GM18907 (cell line): Measurements from ENCODE around the gene SCN1A.
A peak's percentile ranks its signal among the peaks of the same experiment; 100 is the strongest.

Source experiments
- ATAC-seq: cut with Tn5 transposase; IDR thresholded peaks from one replicate; pipeline ENCODE4 v1.9.1; 2021; ENCODE audit warnings: mild to moderate bottlenecking, moderate library complexity; ENCODE audit not compliant: unreplicated experiment

Gene SCN1A

DNA sequence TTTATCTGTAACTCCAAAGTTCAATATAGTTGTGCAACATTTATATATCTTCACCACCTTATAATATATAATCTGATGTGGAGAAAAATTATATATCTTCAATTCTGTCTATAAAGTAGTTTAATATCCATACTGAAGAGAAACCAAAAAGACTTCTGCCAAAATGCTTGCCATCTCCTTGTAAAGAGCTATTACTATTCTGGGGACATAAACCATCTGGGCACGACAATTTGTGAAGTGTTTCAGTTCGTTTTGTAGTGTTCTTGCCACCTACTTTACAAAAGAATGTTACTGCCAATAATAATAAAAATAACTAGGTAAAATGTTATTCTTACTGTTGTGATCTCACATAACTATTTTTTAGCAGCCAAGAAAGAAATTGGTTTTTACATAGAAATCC, 45.1 kb downstream of the SCN1A start:
- no peak for ATAC-seq

DNA sequence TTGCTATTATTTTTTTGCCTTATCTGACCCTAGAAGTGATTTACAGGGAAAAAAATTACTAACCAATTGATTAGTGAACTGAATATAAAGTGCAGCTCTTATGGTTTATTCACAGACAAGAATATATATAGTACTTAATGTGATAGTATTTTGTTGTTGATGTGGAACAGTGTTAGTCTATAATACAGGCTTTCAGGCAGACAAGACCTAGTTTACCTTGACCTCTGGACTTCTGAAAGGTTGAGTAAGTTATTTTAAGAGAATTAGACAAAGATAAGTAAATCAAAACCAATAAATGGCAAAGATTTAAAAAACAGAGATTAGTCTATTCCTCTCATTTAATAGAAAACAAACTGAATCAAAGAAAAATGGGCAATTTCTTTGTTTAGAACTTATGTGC, 46.0 kb downstream of the SCN1A start:
- ATAC-seq: no peak

DNA sequence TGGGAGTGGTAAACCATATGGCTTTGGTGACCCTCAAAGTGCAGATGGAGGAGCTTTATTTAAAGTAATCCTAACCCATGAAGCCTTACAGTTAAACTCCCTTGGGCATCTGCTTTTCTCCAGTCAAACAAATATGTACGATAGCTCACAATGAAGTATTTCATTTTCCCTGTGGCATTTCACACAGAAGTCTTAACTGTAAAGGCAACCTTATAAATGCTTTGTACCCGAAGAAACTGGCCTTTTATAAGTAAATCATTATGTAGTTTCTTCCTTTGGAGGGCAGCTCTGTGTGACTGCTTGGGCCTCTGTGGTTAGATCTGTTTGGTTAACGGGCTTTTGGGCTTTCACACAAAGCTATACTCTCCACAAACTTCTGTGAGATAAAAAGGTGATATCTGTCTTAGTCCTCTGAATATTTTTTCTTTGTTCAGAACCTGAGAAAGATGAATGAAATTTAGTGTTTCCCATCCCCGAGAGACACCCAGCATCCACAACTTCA, 46.6 kb downstream of the SCN1A start:
- peak; percentile 71 for ATAC-seq

DNA sequence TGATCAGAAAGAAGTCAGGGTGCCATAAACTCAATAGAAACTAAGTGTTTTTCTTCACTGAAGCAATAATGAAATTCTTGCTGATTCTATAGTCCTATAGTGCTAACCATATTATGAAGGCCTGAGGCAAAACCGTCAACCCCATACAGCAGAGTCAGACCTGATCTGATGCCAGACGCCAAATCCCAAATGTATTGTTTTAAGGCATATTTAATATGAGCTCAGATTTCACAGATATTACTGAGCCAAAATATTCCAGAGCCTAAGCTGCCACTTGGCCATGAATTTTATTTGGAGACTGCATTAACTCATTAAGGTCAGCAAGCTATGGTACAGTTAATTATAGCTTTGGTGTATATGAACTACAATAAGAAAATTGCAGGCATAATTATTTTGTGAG, 53.4 kb downstream of the SCN1A start:
- ATAC-seq: no peak

DNA sequence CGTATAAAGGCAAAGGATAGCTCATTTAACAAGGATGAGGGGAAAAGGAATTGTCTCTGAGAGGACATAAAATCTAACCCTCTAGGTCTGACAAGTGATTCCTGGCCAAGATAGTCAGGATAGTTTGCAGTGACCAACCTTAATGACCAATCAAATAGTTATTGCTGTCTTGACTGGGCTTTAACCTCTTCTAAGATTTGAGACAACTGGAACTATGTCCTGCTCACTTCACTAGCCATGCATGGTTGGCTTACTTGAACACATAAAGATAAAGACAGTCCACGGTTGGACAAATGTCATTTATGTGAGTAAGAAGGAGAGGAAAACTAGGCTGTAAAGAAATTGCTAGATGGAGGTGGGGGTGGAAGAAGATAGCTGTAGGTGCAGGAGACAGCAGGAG, 53.8 kb downstream of the SCN1A start:
- ATAC-seq: no peak

DNA sequence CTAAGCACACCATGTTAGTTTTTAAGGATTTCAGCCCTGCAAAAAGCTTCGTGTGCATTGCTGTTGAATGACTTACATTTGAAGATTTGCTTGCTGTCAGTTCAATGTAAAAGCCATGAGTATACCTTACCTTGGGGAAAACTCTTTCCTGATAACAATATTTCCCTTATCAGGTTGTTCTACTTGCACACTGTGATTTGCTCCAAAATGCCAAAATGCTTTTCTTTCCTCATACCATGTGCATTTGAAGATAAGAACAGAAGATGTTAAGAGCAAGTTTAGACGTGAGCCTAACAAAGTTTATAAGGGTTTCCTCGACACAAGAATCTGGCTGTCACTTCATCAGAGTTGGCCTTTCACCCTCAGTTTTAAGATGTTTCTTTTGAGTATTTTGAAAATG, 57.6 kb downstream of the SCN1A start:
- no peak for ATAC-seq

DNA sequence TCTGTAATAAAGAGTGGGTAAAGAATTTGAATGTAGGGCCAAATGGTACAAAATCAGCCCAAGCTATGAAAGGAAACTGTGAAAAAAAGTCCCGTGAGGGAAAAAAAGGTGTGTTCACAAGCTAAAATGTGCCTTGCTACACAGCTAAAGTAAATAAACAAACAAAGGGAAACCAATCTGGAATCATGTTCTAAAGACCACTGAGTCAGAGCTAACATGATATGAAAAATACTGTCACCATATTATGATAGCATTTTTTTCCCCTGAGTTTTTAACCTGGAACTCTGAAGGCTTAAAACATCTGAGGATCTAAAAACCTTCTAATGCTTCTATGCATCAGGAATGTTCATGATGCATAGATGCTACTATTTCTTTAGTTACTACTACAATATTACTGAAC, 58.8 kb downstream of the SCN1A start:
- ATAC-seq: no peak

DNA sequence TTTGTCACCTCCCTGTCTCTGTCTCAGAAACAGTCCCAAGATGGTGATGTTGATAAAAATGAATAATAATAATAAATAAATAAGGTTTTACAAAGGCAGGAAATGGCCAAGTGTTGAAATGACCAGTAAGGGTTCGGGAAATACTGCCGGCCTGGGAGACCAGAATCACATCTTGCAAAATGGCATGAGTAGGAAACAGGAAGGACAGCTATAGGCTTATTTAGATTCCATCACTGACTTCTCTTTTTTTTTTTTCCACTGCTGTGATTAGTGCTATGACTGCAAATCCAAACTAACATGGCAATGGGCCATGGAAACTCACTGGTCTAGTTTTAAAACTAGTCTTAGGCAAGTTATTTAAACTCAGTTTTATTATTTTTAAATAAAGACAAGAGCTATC, 60.6 kb downstream of the SCN1A start:
- no peak for ATAC-seq

DNA sequence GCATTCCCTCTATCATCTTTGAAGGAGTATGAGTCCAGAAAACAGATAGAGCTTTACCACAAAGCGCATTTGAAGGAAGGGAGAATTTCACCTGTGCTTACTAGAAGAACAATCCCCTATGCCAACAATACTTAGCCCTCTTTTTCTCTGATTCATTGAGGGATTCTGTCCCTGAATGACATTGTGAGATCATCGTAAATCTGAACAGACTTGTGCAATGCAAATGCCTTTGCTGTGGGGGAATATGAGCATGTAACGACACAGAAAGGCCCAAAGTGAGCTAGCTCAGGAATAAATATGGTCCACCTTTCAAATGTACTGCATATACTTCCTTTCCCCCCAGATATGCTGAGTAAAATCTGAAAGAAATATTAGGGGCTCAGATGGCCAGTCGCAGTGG, 67.6 kb downstream of the SCN1A start:
- ATAC-seq: no peak

DNA sequence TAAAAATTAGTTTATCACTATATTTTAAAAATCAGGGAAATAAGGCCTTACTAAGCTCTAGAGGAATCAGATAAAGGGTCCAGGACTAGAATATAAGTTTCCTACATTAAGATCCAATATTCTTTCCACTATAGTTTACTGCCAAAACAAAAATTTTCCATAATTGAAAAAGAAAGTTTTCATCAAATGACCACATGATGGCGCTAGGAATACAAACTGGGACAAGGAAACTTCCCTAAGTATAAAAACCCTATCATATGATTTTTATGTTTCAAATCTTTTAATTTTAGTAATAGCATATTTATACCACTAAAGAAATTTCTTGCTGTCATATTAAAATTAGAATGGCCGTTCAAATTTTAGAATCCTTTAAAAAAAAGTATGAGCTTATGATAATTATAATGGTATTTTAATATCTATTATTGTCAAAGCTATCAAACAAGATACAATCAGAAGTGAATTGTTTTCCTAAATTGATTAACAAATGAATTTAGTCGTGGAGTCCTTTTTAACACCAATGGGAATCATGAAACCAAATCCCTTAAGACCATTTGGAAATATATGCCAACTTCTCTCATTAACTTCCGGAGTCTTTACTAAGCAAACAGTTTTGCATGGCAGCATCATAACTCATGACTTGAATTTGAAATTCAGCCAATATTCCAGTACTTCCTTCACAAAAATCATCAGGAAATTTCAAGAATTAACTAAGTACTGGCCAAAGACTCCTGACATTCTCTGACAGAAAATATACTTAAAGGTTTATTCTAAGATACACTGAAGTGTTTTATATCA, 70.3 kb downstream of the SCN1A start:
- ATAC-seq: no peak

DNA sequence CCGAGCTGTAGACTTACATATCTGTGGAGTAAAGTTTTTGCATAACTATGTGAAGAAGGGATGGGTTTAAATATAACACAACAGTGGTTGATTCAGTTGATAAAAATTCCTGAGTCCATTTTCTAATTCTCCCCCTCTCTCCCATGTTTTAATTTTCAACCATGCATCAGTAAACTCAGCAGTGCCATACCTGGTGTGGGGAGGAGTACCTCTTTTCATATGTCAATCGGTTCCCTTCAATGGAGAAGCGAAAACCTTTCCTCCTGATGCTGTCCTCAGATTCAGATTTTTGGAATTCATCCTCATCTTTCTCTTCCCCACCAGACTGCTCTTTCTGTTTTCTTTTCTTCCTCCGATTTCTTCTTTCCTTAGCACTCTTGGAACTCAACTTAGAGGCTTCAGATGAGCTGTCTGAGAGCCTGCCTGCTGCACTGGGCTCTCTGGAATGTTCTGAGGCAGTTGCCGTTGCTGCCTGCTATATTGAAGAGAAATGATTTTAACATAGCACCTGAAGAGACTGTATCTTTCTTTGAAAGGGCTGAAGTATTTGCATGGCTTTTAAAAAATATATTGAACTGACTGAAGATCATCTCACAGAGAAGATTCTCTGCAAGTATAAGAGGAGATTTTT, 82.9 kb downstream of the SCN1A start:
- ATAC-seq: no peak

DNA sequence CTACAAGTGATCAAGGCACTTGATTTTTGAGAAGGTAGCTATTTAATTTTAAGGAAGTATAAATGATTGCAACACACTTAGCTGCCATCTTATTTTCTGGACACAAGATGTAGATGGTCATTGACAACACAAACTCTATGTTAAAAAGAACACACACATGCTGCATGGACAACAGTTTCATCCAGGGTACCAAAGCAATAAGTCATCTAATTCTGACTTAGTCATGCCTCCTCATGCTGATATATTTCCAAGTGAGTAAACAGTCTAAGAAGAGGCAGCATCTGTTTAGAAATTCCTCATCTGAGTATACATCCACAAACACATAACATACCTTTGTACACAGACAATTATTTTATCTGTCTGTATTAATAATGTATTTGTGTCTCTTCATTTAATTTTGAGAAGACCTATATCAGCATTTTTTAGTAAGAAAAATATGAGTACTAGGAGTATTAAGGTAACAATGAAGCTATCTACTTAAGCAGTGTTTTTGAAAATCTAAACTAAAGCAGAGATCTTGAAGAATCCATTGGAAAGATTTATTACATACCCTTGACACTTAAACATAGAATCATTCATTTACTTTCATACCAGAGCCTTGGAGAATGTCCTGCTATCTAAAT, 84.9 kb downstream of the SCN1A start:
- no peak for ATAC-seq

DNA sequence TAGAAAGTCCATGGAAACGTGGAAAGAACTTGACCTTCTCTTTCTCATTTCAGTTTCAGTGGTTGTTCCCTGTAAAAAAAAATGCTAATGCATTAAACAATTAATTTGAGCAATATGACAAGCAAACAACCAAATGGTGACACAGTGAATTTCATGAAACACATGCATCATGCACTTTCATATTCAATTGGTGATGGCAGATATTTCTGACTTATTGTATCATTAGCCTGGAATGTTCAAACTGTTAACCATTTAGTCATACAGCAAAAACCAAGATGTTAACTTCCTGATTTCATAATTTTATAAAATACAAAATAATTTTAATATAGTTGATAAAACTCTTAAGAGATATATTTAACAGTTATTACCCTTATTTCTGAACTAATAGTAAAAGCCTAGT, 85.5 kb downstream of the SCN1A start:
- no peak for ATAC-seq

DNA sequence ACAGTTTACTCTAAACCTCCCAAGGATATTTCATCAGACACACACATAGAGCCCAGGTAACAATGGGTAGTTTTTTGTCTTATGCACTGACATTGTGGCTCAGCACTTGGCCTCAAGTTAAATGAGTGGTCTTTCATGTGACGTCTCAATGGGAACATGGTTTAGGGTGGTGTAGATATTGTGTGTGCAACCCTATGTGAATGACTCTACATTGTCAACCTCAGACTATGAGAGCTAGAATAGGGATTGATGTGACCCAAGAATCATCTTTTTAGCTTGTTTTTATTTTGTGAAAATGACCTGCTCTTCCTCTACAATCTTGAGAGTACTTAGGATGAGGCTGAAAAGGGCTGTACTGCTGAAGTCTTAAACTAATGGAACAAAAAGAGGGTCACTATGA, 86.2 kb downstream of the SCN1A start:
- no peak for ATAC-seq

DNA sequence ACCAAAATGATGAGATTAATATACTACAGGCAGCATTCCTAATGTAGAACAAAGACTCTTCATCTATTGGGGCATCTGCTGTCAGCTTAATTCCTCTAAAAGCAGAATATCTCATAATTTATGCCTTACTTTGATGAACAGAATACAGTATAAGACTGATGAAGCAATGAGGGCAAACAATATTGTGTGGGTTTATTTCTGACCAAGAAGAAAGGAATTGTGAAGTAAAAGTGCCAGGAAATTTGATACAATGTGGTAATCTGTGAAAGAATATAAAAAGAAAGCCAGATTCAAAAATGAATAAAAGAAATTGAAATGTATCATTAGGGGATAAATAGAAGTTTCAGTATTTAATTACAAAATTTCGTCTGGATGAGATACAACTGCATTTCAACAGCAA, 95.5 kb downstream of the SCN1A start:
- no peak for ATAC-seq

DNA sequence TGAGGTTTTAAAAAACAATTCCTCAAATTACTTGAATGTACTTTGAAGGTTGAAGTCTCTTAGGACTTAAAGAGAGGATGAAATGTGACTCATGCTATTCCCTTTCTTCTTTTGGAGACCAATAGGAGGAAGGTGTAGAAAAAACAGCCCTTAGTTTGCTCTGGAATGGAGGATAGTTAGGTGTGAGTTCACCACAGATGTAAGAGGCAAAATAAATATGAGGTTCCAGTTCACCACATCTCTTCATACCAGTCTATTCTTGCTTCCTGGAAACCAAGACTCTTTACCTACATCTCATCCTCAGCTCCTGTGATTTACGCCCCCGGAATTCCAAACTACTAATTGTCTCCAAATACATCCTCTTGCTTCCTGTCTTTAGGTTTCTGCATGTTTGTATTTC, 96.8 kb downstream of the SCN1A start:
- ATAC-seq: no peak

DNA sequence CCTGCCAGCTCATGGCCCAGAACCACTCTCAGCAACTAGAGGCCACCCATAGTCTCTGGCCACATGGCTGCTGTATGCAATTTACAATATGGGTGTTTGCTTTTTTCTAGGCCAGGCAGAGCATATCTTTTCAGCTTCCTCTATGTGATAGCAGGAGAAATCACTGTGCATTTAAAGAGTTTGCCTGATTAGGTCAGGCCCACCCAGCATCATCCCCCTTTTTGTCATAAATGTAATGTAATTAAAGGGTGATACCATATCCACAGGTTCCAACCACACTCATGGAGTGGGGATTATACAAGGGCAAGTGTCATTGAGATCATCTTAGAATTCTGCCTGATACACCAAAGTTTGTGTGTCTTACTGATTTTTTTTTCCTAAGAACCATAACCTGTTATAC, 102.5 kb downstream of the SCN1A start:
- ATAC-seq: no peak

DNA sequence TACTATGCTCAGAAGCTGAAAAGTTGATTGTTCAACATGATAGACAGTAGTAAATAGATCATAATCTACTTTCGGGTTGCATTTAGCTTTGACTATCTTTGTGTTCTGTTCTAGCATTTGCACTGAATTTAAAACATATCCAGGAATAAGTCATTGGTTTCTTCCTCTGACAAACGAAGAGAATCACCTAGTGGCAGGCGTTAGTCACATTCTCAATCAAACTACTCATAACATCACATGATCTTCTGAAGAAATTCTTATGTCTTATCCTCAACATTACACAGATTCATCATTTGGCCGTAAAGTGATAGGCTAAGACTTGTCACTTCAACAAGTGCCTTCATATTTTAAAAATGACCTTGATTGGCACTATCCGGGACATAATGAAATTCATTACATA, 110.6 kb downstream of the SCN1A start:
- no peak for ATAC-seq

DNA sequence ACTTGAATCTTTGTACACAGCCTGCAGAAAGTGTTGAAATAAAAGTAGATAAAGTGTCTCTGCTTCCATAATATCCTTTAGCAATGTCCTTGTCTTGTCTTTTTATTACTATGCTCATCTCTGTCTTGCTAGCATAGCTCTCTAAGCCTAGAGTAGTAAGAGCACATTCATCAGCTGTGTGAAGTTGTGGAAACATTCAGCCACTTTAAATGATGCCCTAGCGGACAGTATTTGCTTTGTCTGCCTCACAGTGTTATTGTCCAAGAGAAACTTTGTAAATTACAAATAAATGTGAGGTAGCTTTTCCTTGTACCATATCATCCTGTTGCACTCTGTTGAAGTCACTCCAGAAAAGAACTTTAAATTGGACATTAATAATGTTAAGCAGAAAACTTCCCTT, 113.9 kb downstream of the SCN1A start:
- ATAC-seq: no peak

DNA sequence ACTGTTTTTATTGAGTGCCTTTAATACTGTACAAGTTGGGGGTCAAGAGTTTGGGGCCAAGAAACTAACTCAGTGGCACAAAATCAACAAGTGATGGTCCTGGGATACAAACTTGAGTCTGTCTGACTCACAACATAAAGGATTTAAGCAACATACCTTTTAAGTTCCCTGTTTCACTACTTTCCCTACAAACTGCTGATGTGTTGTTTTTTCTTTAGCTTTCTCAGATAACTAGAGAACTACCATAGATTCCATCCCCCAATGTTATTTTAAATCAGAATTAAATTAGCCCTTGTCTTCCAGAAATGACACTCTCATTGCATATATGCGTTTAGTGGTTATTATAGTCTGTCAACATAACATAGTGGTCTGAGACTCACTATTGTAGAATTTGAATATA, 116.2 kb downstream of the SCN1A start:
- ATAC-seq: no peak

DNA sequence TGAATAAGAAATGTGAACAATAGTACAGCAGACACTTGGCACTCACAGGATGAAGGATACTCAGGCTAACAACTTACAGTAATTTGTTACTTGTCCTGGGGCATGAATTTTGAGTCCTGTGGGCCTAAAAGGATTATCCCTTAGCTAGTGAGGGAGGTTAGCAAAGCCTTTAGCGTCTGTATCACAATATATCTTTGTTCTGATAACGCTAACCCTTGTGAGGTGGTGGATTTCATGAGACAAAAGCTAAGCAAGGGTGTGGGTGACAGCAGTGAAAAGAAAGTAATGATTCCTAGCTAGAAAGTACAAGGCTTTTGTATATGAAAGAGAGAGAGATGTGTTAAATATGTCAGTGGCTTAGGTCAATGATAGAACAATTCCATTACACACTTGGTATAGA, 127.4 kb downstream of the SCN1A start:
- ATAC-seq: no peak

DNA sequence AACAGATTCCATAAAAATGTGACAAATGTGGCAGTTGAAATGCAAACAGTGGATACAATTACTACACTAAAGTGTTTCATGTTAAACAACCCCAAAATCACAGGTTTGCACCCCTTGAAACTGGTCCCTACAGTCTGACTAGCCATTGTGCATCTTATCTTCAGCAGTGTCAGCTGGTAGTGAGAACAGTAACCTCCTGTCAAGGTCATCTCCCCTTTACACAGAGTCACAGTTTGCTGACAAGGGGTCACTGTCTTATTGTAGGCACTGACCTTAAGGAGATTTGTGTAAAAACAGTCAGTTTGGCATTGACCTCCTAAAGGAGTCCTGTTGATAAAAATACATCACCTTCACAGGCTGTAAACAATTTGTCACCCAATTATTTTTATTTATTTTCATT, 137.0 kb downstream of the SCN1A start:
- no peak for ATAC-seq
